SJCRH30 (cell line): Measurements from ENCODE around the gene ESR1. TPM values are rescaled to one million over a fixed set of nuclear protein-coding genes. Genes with fewer than 3 reads are reported as not detected.
"Not testable (repeated sequence)": the region's sequence is repeated elsewhere in the genome, so short reads cannot be mapped to it uniquely, and the experiment has no call there.

Experiments used
- DNase-seq, 2 experiments: peaks; one replicate each; pipeline ENCODE4 v3.0.0-alpha.2; 2015 to 2020
- H3K27ac ChIP-seq: fragments of 250-450 bp; sonication (Bioruptor Pico); 2 replicates; pipeline ENCODE4 v1.5.1; 2020; ENCODE audit warnings: mild to moderate bottlenecking, moderate library complexity
- H3K27me3 ChIP-seq: fragments of 250-450 bp; sonication (Bioruptor Pico); 2 replicates; pipeline ENCODE4 v1.5.1; 2020; ENCODE audit warnings: mild to moderate bottlenecking, moderate library complexity
- H3K36me3 ChIP-seq: fragments of 250-450 bp; sonication (Bioruptor Pico); 2 replicates; pipeline ENCODE4 v1.5.1; 2020; ENCODE audit warnings: mild to moderate bottlenecking, moderate library complexity
- H3K4me1 ChIP-seq: fragments of 250-450 bp; sonication (Bioruptor Pico); 2 replicates; pipeline ENCODE4 v1.5.1; 2020; ENCODE audit warnings: mild to moderate bottlenecking, moderate library complexity
- H3K4me3 ChIP-seq: fragments of 250-450 bp; sonication (Bioruptor Pico); 2 replicates; pipeline ENCODE4 v1.5.1; 2020; ENCODE audit warnings: mild to moderate bottlenecking, moderate library complexity
- H3K9me3 ChIP-seq: fragments of 250-450 bp; sonication (Bioruptor Pico); replicated peaks from 2 replicates; pipeline ENCODE4 v1.5.1; 2020; ENCODE audit warnings: mild to moderate bottlenecking, moderate library complexity
- total RNA-seq: library from RNA; depleted of rRNA; stranded (reverse); fragments of >200 nt; shearing (Covaris generic); gene quantifications from 2 replicates; pipeline ENCODE4 v1.2.3, GENCODE V29; 2014

ESR1 gene
- total RNA-seq, 1 experiment from 2014 or later: not detected

GRCh38 chr6:151899221-151899620 is 91.7 kb downstream of the ESR1 start:
- H3K27ac ChIP-seq, DNase-seq, H3K27me3 ChIP-seq, H3K9me3 ChIP-seq, H3K4me3 ChIP-seq, H3K36me3 ChIP-seq, H3K4me1 ChIP-seq: not testable (repeated sequence)

GRCh38 chr6:151899796-151900195 is 92.3 kb downstream of the ESR1 start:
- H3K9me3 ChIP-seq, H3K27ac ChIP-seq, H3K36me3 ChIP-seq, DNase-seq, H3K4me3 ChIP-seq, H3K4me1 ChIP-seq, H3K27me3 ChIP-seq: not testable (repeated sequence)

- H3K36me3 ChIP-seq: no peaks in the 10 kb centered on the region
- H3K4me1 ChIP-seq: peaks cover 6% of the 10 kb centered on the region
- H3K27me3 ChIP-seq: no peaks in the 10 kb centered on the region
- H3K9me3 ChIP-seq: peaks cover 8% of the 10 kb centered on the region; the same call in 1 of the 2 replicates
- DNase-seq: no peak
- no peak overlapping the region for H3K27ac ChIP-seq
- H3K4me3 ChIP-seq: no peak overlapping the region
These were observed 92.8 kb downstream of the ESR1 start for GRCh38 chr6:151900256-151900655.

GRCh38 chr6:151901009-151901411 is 93.5 kb downstream of the ESR1 start:
- Histone ChIP-seq H3K36me3 (no peaks in the 10 kb centered on the region), H3K27ac (no peak overlapping the region)

GRCh38 chr6:151904631-151905030 is 97.1 kb downstream of the ESR1 start:
- Histone ChIP-seq H3K36me3 (no peaks in the 10 kb centered on the region), H3K27ac (no peak overlapping the region), H3K4me3 (no peak overlapping the region), H3K4me1 (peaks cover 15% of the 10 kb centered on the region), H3K27me3 (no peaks in the 10 kb centered on the region), H3K9me3 (0 out of 2 replicates have a peak, but pooled peaks cover 3% of the 10 kb centered on the region)
- DNase-seq: no peak

More at GRCh38 chr6:151901009-151901411, 93.5 kb downstream of the ESR1 start:
- H3K27me3 ChIP-seq: no peaks in the 10 kb centered on the region
- peaks cover 8% of the 10 kb centered on the region; the same call in 1 of the 2 replicates for H3K9me3 ChIP-seq
- no peak overlapping the region for H3K4me3 ChIP-seq
- peaks cover 6% of the 10 kb centered on the region for H3K4me1 ChIP-seq
- DNase-seq: peak in 1 of 2 experiments; percentile 10

- Histone ChIP-seq H3K4me3 (no peak overlapping the region), H3K4me1 (peaks cover 15% of the 10 kb centered on the region)
- no peak for DNase-seq
These were observed 97.6 kb downstream of the ESR1 start for GRCh38 chr6:151905072-151905471.

GRCh38 chr6:151905854-151906253 is 98.4 kb downstream of the ESR1 start:
- H3K36me3 ChIP-seq: no peaks in the 10 kb centered on the region
- no peaks in the 10 kb centered on the region for H3K27me3 ChIP-seq
- no peak for DNase-seq
- H3K9me3 ChIP-seq: no peaks in the 10 kb centered on the region
- H3K27ac ChIP-seq: no peak overlapping the region
- peaks cover 13% of the 10 kb centered on the region for H3K4me1 ChIP-seq
- no peak overlapping the region for H3K4me3 ChIP-seq

More at GRCh38 chr6:151905072-151905471, 97.6 kb downstream of the ESR1 start:
- no peak overlapping the region for H3K27ac ChIP-seq
- no peaks in the 10 kb centered on the region for H3K36me3 ChIP-seq
- 0 out of 2 replicates have a peak, but pooled peaks cover 3% of the 10 kb centered on the region for H3K9me3 ChIP-seq
- no peaks in the 10 kb centered on the region for H3K27me3 ChIP-seq

- Histone ChIP-seq H3K4me3 (no peak overlapping the region), H3K4me1 (peaks cover 9% of the 10 kb centered on the region), H3K27me3 (no peaks in the 10 kb centered on the region), H3K36me3 (no peaks in the 10 kb centered on the region), H3K9me3 (no peaks in the 10 kb centered on the region), H3K27ac (no peak overlapping the region)
- peak in 1 of 2 experiments; percentile 9 for DNase-seq
These were observed 103.9 kb downstream of the ESR1 start for GRCh38 chr6:151911401-151911800.

- no peak for DNase-seq
- no peaks in the 10 kb centered on the region for H3K36me3 ChIP-seq
These were observed 107.0 kb downstream of the ESR1 start for GRCh38 chr6:151914484-151914883.

GRCh38 chr6:151916075-151916474 is 108.6 kb downstream of the ESR1 start:
- DNase-seq: no peak
- H3K27ac ChIP-seq: no peak overlapping the region

More at GRCh38 chr6:151914484-151914883, 107.0 kb downstream of the ESR1 start:
- H3K9me3 ChIP-seq: no peaks in the 10 kb centered on the region
- no peaks in the 10 kb centered on the region for H3K27me3 ChIP-seq
- no peaks in the 10 kb centered on the region; the same call in 1 of the 2 replicates for H3K4me1 ChIP-seq
- H3K4me3 ChIP-seq: no peak overlapping the region
- H3K27ac ChIP-seq: no peak overlapping the region

GRCh38 chr6:151916680-151917164 is 109.2 kb downstream of the ESR1 start:
- Histone ChIP-seq H3K9me3 (no peaks in the 10 kb centered on the region), H3K4me3 (no peak overlapping the region), H3K27me3 (no peaks in the 10 kb centered on the region), H3K27ac (no peak overlapping the region), H3K4me1 (no peaks in the 10 kb centered on the region; the same call in 1 of the 2 replicates), H3K36me3 (no peaks in the 10 kb centered on the region)
- DNase-seq: no peak

More at GRCh38 chr6:151916075-151916474, 108.6 kb downstream of the ESR1 start:
- H3K27me3 ChIP-seq: no peaks in the 10 kb centered on the region
- no peak overlapping the region for H3K4me3 ChIP-seq
- no peaks in the 10 kb centered on the region for H3K36me3 ChIP-seq
- no peaks in the 10 kb centered on the region for H3K9me3 ChIP-seq
- no peaks in the 10 kb centered on the region; the same call in 1 of the 2 replicates for H3K4me1 ChIP-seq

GRCh38 chr6:151917531-151918329 is 110.2 kb downstream of the ESR1 start:
- no peak overlapping the region for H3K4me3 ChIP-seq
- no peak for DNase-seq
- H3K27me3 ChIP-seq: no peaks in the 10 kb centered on the region
- no peaks in the 10 kb centered on the region; the same call in 1 of the 2 replicates for H3K4me1 ChIP-seq
- no peaks in the 10 kb centered on the region for H3K36me3 ChIP-seq
- no peaks in the 10 kb centered on the region for H3K9me3 ChIP-seq
- no peak overlapping the region for H3K27ac ChIP-seq

- Histone ChIP-seq H3K4me1 (no peaks in the 10 kb centered on the region), H3K4me3 (no peak overlapping the region), H3K36me3 (no peaks in the 10 kb centered on the region), H3K9me3 (no peaks in the 10 kb centered on the region), H3K27ac (no peak overlapping the region), H3K27me3 (no peaks in the 10 kb centered on the region)
- no peak for DNase-seq
These were observed 132.8 kb downstream of the ESR1 start for GRCh38 chr6:151940307-151940706.

GRCh38 chr6:151948002-151948743 is 140.7 kb downstream of the ESR1 start:
- DNase-seq: peak in 1 of 2 experiments; percentile 5
- Histone ChIP-seq H3K9me3 (no peaks in the 10 kb centered on the region), H3K27ac (no peak overlapping the region), H3K27me3 (no peaks in the 10 kb centered on the region), H3K4me3 (no peak overlapping the region), H3K36me3 (no peaks in the 10 kb centered on the region), H3K4me1 (no peaks in the 10 kb centered on the region)

- Histone ChIP-seq H3K27ac (no peak overlapping the region), H3K4me1 (no peaks in the 10 kb centered on the region), H3K9me3 (no peaks in the 10 kb centered on the region), H3K27me3 (no peaks in the 10 kb centered on the region), H3K4me3 (no peak overlapping the region), H3K36me3 (no peaks in the 10 kb centered on the region)
- DNase-seq: no peak
These were observed 150.8 kb downstream of the ESR1 start for GRCh38 chr6:151958332-151958731.
